Pancreas (tissue), 10 donors: Measurements from ENCODE around the gene CANT1. TPM values are rescaled to one million over a fixed set of nuclear protein-coding genes. Genes with fewer than 3 reads are reported as not detected.
A peak's percentile ranks its signal among the peaks of the same experiment; 100 is the strongest.

Experiments
- ATAC-seq, 4 donors: fragments of 200-7000 bp; cut with Tn5 transposase; one replicate each; pipeline versions ENCODE4 v1.8.0 to v1.9.1; 2020; ENCODE audit warnings: mild to moderate bottlenecking in 4 of 4, moderate library complexity in 4 of 4
- DNase-seq, 6 donors: peaks; one replicate each; pipeline ENCODE4 v3.0.0-alpha.2; 2020
- FAIRE-seq: peaks from 2 replicates; lab custom pipeline; 2012; peaks lifted over from hg19 to GRCh38; lab: Jason Lieb, UNC
- H3K27ac ChIP-seq, 4 donors: fragments of 200-600 bp; sonication (generic); 1 replicate in 3 of 4; 2 replicates in 1 of 4; pipeline versions ENCODE4 v1.5.0 to v1.8.0; 2020
- H3K27me3 ChIP-seq, 4 donors: fragments of 200-600 bp; one replicate each; pipeline ENCODE4 v1.8.0; 2021
- H3K36me3 ChIP-seq, 3 donors: fragments of 200-600 bp; sonication (generic) in 1 of 3; one replicate each; pipeline versions ENCODE4 v1.5.0 to v1.8.0; 2020 to 2021
- H3K4me1 ChIP-seq, 3 donors: fragments of 200-600 bp; one replicate each; pipeline ENCODE4 v1.8.0; 2021
- H3K4me3 ChIP-seq, 4 donors: fragments of 200-600 bp; sonication (generic) in 2 of 4; one replicate each; pipeline versions ENCODE4 v1.5.0 to v1.8.0; 2020 to 2021
- H3K9me3 ChIP-seq, 4 donors: fragments of 200-600 bp; one replicate each; pipeline ENCODE4 v1.8.0; 2021
- CTCF ChIP-seq, 4 donors: fragments of 200-600 bp; sonication (generic) in 3 of 4; IDR thresholded peaks; one replicate each; pipeline versions ENCODE4 v1.5.0 to v1.8.0; 2021; ENCODE audit warnings: antibody characterized with exemption in 4 of 4
- WGBS, 2 donors: extraction: QIAGEN DNeasy Blood & Tissue Kit; methylation state at CpG; one replicate each; pipeline ENCODE4 v1.1.7; 2013; 5-methylcytosine and 5-hydroxymethylcytosine counted together
- intact Hi-C, 3 donors: fragments of 100-400 bp; cut with DNase I; formaldehyde crosslinking; loops; one replicate each; pipeline versions ENCODE4 v1.11.1 to v1.14.2; 2022
- polyA plus RNA-seq, 2 donors: library from polyadenylated mRNA; stranded (reverse); fragments of 200-250 nt; gene quantifications; one replicate each; pipeline ENCODE4 v1.2.3, GENCODE V29; 2013
- total RNA-seq, 6 donors: library from RNA; stranded (reverse); fragmentation: NEBNext Ultra II Directional in 4 of 6; extraction: Animal tissue kit (Norgen Biotek cat#: 25700) in 4 of 6; gene quantifications; one replicate each; pipeline versions ENCODE4 v1.2.1 to v1.2.4, GENCODE V29; 2021 to 2023
- donor health status: healthy with polysubstance abuse.
- donor health status: DM: no; HTN: no; CAD: no; lungs with moderate emphysema.
- donor health status: DM: no; HTN: no; CAD: no.
- donor health status: control.
- donor health status: control.
- donor health status: Bipolar disorder and iron deficiency.
- donor health status: DM: yes; HTN: yes; CAD: no.
- donor health status: DM: no; HTN: no; CAD: no.
- donor health status: DM: no; HTN: no; CAD: no.
- donor health status: DM: yes; HTN: yes; CAD: no.

Gene CANT1
- total and polyA plus RNA-seq, 8 donors = 7.4 to 45.0 (median 25.5) TPM

GRCh38 chr17:78995761-78996451 is 13.7 kb downstream of the CANT1 start:
- no peaks in the 10 kb centered on the region for H3K27me3 ChIP-seq
- ATAC-seq = peak; percentile 35 to 71 (median 58)
- peak in 4 of 6 donors; percentile 30 to 65 (median 57) for DNase-seq
- peak overlapping the region in 3 of 4 donors; percentile 3 to 39 (median 15) for H3K27ac ChIP-seq
- 29 to 35% methylated on average over 18 of the region's 18 CpGs for WGBS, 2 donors
- intact Hi-C loops = no loop called here
- H3K36me3 ChIP-seq = peaks cover 0 to 17% (median 0%) of the 10 kb centered on the region in 3 donors
- peaks cover 8 to 13% (median 10%) of the 10 kb centered on the region in 3 donors for H3K4me1 ChIP-seq
- no peaks in the 10 kb centered on the region for H3K9me3 ChIP-seq
- no peak for FAIRE-seq
- H3K4me3 ChIP-seq = no peak overlapping the region
- TF ChIP-seq CTCF (IDR thresholded peaks at IDR 0.05) = no peak

GRCh38 chr17:78995022-78995760 is 14.4 kb downstream of the CANT1 start:
- peak in 4 of 6 donors; percentile 10 to 70 (median 50) for DNase-seq
- Histone ChIP-seq H3K4me1 (peaks cover 8 to 13% (median 10%) of the 10 kb centered on the region in 3 donors), H3K27ac (peak overlapping the region in 2 of 4 donors; percentile 15 to 39), H3K27me3 (no peaks in the 10 kb centered on the region), H3K36me3 (peaks cover 0 to 17% (median 0%) of the 10 kb centered on the region in 3 donors), H3K9me3 (no peaks in the 10 kb centered on the region), H3K4me3 (no peak overlapping the region)
- TF ChIP-seq CTCF (IDR thresholded peaks at IDR 0.05) = no peak
- no peak for ATAC-seq
- FAIRE-seq = no peak
- 88% methylated on average over 34 of the region's 34 CpGs for WGBS, 2 donors
- intact Hi-C loops = no loop called here

GRCh38 chr17:78993981-78994671 is 15.4 kb downstream of the CANT1 start:
- no peak for TF ChIP-seq CTCF (IDR thresholded peaks at IDR 0.05)
- 94 to 97% methylated on average over 18 to 22 of the region's 22 CpGs for WGBS, 2 donors
- intact Hi-C loops = no loop called here

GRCh38 chr17:78993241-78993956 is 16.2 kb downstream of the CANT1 start:
- 75% methylated on average over 49 of the region's 49 CpGs for WGBS, 2 donors
- FAIRE-seq = no peak
- peak in 4 of 6 donors; percentile 30 to 75 (median 64) for DNase-seq
- Histone ChIP-seq H3K4me3 (no peak overlapping the region), H3K27me3 (no peaks in the 10 kb centered on the region), H3K27ac (no peak overlapping the region), H3K9me3 (no peaks in the 10 kb centered on the region), H3K4me1 (peaks cover 8 to 13% (median 10%) of the 10 kb centered on the region in 3 donors), H3K36me3 (peaks cover 0 to 17% (median 0%) of the 10 kb centered on the region in 3 donors)
- TF ChIP-seq CTCF (IDR thresholded peaks at IDR 0.05) = peak; percentile 64 to 69 (median 66)
- ATAC-seq = peak; percentile 22 to 63 (median 56)
- intact Hi-C loops = no loop called here

More at GRCh38 chr17:78993981-78994671, 15.4 kb downstream of the CANT1 start:
- Histone ChIP-seq H3K4me1 (peaks cover 8 to 13% (median 10%) of the 10 kb centered on the region in 3 donors), H3K36me3 (peaks cover 0 to 17% (median 0%) of the 10 kb centered on the region in 3 donors), H3K27ac (no peak overlapping the region), H3K4me3 (no peak overlapping the region), H3K9me3 (no peaks in the 10 kb centered on the region), H3K27me3 (no peaks in the 10 kb centered on the region)
- peak in 4 of 6 donors; percentile 6 to 69 (median 38) for DNase-seq
- no peak for ATAC-seq
- FAIRE-seq = no peak
